Stimulated activated CD8-positive, alpha-beta memory T cell treated with anti-CD3 and anti-CD28 coated beads, Interleukin-4, amount 100 ng/mL, for 48 hours (primary cell): ENCODE measurements around the gene SLC8A2.
"Not testable (repeated sequence)": the region's sequence is repeated elsewhere in the genome, so short reads cannot be mapped to it uniquely, and the experiment has no call there.

Experiments used
- DNase-seq: peaks from one replicate; pipeline ENCODE4 v3.0.0-alpha.2; 2020

The SLC8A2 gene

DNA sequence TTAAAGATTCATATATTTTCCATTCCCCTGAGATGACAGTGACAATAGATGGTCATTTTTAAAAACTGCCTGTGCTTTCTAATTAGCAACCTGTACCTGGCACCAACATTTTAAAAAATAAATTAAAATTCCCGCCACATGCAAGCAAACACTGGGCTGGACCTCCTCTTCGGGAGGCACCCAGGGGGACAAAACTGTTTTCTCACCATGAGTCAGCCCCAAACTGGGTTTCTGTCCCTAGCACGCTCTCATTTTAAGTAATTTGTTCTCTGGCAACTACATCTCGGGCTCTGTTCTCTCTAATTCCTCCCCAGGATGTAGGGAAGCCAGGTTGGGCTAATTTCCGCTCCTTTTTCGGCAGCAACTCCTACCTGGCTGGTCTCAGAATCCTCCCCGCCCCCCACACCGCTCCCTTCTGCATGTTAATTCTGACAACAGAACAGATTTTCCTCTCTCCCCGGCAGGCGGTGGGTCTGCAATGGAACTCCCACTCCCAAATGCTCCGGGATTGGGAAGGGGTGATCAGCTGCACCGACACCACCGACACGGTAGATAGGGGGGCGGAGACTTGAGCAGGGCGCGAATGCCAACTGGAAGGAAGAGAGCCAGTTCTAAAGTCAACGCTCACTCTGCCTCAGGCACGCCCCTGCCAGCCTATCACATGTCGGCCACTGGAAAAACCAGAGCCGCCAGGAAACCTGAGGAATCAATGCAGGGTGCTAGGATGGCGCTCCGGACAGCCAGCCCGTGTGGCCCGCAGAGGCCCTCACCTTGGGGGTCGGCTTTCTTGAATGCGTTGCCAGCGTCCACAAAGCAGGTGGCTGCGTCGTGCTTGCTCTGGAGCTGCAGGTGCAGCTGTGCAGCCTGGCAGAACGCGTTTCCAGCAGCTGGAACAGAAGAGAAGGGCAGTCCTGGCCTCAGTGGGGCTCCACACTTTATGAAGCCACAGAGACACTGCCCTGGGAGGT lies 28.5 kb upstream of the SLC8A2 start:
- no peak for DNase-seq

DNA sequence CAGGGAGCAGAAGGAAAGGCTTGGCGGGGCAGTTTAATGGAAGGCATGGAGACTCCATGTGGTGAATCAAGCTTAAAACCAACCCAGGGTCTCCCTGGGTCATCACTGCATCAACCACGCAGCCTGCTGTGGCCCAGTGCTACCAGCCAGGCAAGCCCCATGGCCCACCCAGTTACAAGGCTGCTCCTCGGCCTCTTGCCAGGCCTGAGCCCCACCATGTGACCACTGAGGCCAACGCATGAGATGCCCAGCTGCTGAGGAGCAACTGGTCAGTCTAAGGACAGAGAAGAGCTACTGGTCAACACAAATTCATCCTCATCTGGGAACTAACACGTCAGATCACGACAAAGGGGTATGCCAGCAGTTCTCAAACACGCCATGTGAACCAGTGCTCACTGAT lies 27.7 kb upstream of the SLC8A2 start:
- no peak for DNase-seq

DNA sequence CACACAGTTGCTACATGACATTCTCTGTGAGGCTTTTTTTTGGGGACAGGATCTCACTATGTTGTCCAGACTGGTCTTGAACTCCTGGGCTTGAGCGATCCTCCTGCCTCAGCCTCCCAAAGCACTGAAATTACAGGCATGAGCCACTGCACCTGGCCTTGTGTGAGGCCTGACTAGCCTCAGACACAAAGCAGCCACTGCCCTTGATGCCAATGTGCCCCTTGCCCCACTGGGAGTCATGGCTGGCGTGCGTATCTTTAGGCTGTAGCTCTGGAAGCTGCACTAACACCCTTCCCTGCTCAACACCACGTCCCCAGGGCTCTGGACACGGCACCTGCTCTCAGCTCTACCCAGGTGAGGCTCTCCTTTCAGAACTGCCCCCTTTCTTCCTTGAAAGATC lies 26.9 kb upstream of the SLC8A2 start:
- DNase-seq: no peak

DNA sequence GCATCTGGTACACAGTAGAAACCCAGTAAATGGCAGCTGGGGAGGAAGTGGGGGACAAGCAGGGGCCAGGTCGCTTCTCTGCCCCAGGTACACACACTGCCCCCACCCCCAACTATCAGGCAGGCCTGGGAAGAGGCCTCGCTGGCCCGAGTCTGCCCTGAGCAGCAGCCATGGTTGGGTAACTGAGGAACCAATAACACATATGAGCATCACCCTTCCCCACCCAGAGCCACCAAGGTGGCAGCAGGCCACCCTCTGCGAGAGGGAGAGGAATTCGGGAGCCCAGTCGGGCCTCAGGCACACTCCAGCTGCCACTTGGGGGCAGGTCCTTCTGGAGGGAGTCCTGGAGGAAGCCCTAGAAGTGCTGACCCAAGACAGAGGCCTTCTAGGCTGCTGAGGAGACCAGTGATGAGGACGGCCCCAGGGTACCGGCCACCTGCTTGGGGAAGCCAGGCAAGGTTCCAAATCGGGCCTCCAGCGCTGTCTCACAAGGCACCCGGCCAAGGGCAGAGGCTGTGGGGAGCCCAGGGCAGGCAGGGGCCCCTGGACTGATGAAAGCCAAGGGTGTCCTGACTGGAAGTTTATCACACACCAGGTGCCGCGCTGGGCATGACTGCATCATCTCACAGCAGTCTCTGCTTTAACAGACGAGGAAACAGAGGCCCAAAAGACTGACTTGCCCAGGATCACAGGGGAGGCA lies 26.3 kb upstream of the SLC8A2 start:
- no peak for DNase-seq

DNA sequence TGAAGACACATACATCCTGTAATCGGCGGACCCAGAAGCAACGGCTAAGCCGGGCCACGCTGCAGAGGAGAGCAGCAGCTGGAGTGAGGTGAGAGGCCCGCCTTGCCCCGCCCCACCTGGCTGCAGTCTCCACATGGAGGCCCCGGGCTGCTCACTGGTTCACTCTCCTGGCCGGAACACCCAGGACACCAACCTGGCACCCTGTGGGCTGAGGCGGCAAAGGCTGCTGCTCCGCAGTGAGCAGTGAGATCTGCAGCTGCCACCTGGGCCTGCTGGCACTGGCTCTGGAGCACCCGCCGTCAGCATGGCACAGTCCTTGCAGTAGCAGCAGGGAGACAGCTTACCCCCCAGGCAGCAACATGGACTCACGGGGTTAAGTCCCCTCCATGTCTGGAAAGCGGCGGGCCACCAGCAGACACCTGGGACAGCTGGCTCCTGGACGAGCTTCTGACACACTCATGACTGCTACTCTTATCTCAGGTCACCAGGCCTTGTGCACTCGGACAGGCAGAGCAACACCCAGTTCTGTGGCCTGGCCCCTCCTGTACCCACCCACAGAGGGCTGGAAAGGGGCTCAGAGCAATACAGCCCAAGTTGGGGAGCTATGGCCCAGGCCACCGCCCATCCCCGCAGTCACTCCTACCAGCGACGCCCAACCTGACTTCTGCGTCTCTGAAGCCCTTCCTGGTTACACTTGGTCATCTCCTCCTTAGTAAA lies 25.5 kb upstream of the SLC8A2 start:
- DNase-seq: no peak

DNA sequence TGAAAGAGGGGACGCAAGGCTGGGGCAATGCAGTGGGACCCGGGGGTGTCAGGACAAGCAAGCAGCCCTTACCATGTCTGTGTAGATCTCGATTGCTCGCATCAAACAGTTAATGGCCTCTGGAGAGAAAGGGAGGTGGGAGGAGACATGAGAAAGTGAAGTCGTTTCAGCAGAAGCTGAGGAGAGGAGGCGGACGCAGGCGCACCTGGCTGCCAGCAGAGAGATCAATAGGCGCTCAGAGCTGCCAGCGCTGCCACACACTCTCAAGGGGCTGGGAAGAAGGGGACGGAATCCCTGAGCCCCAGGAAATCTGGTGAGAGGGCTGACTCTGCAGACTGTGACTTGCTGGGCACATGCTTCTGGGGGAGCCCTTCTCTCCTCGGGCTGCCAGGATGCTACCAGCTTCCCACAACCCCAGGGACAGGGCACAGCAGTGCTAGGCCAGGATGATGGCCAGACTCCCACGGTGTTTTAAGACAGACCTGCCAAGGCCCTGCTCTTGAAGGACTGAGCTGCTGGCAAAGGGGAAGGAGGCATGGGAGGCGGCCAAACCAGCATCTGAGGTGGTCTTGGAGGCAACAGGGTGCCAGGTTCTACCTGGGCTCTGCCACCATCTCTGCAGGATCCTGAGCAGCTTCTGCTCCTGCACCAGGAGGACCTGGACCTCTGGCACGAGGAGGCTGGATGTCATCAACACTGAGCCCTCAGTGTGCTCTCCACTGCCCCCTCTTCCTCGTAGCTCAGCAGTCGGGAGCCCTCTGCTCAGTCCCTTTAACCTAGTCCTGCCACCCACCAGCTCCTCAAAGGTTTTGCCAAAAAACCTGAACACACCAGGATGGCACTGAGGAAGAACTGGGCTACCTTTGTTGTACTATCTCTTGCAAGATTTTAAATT lies 24.0 kb upstream of the SLC8A2 start:
- DNase-seq: no peak

DNA sequence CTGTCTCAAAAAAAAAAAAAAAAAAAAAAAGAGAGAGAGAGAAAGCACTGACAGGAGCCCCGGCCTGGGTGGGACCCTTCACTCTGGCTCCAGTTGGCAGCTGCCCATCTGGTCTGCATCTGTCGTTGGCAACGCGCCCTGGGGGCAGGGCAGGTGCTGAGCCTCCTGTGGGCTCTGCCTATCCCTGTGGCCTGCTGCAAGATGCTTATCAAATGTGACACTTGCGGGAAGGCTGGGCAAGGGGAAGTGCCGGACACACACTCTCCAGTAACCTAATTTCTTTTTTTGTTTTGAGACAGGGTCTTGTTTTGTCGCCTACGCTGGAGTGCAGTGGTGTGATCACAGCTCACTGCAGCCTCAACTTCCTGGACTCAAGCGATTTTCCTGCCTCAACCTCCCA lies 23.0 kb upstream of the SLC8A2 start:
- DNase-seq: no peak

DNA sequence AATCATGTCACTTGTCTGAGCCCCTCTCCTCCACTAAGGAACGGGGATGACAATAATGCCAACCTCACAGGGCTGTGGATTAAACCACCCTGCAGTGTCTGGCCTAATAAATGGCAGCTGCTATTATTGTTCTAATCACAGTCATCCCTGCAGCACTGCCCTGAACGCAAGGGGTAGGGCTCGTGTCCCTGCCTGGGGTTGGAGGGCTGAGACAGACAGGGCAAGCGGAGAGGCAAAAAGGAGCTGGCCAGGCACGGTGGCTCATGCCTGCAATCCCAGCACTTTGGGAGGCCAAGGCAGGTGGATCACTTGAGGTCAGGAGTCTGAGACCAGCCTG lies 22.5 kb upstream of the SLC8A2 start:
- no peak for DNase-seq

DNA sequence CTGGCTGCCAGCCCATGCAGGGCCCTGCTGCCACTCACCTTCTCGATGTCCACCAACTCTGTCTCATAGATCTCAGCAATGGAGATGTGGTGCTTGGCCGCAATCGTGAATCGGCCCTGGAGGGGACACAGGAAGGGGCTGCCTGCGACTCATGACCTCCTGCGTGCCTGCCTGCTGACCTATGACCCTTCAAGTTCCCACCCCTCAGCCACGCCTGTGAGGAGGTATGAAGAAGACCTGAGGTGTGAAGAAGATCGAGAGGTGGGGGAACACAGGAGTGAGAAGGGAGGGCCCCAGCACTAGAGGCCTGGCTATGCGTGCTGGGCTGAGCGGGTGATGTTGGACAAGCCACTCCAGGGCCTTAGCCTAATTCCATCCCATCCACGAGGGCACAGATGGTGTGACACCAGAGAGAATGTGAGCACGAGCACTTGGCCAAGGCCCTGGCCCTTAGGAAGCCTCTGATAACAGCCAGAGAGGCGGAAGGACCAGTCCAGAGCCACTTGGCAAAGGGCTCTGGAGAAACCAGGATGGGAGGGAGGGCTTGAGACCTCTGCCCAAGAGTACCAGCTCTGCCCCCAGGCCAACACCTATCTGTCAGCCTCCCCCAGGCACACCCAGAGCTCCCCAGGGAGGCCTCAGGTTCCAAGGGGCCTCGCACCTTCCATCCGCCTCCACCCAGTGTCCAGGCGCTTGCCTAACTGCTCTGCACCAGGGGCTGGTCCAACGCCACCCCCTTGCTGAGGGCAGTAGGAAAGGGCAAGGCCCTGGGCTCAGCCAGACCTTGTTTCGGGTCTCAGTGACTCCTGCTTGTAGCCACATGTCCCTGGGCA lies 21.9 kb upstream of the SLC8A2 start:
- DNase-seq: no peak

DNA sequence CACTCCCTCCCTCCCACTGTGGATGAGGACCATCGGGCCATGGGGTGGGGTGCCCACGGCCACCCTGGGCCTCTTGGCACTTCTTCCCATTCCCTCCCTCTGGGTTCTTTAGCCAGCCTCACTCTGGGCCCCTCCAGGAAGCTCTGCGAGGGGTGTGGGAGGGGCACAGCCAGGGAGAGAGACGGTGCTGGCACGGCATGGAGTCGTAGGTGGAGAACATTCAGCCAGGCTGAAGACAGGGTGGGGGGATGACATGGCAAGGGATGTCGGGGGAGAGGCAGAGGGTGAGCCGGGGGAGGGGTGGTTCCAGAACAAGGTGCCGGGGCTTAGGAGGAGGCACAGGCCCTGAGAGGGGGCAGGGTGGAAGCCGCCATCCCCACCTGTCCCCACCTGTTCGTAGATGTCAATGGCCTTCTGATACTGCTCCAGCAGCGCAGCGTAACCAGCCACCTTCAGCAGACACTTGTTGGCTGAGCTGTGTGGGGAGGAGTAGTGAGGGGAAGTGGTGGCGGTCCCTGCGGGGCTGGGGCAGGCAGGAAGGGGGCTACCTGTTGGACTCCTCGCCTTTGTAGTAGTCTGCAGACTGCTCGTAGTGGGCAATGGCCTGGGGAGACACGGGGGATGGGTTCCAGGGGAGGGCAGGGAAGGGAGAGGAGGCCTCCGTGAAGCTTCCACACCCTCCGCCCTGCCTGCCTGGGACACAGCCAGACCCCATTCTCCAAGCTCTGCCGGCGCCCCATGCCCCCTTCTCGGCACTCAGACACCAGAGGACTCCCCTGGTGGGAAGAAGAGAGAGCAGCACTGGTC lies 21.1 kb upstream of the SLC8A2 start:
- DNase-seq: no peak

DNA sequence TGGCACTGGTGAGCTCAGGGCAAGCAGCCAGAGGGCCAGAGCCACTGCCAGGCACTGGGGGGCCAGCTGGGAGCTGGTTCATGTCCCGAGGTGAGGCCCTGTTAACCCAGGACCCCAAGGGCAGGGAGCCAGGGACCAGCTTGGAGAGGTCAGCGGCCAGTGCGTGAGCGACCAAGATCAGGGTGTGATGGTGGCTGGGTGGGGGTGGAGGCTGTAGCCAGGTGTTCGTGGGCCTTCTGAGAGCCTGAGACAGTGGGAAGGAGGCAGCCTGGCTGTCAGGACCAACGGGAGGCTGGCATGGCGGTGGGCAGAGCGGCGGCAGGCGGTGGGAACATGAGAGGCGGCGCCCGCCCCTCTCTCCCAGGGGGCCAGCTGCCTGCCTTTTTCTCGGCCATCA lies 20.4 kb upstream of the SLC8A2 start:
- DNase-seq: no peak

DNA sequence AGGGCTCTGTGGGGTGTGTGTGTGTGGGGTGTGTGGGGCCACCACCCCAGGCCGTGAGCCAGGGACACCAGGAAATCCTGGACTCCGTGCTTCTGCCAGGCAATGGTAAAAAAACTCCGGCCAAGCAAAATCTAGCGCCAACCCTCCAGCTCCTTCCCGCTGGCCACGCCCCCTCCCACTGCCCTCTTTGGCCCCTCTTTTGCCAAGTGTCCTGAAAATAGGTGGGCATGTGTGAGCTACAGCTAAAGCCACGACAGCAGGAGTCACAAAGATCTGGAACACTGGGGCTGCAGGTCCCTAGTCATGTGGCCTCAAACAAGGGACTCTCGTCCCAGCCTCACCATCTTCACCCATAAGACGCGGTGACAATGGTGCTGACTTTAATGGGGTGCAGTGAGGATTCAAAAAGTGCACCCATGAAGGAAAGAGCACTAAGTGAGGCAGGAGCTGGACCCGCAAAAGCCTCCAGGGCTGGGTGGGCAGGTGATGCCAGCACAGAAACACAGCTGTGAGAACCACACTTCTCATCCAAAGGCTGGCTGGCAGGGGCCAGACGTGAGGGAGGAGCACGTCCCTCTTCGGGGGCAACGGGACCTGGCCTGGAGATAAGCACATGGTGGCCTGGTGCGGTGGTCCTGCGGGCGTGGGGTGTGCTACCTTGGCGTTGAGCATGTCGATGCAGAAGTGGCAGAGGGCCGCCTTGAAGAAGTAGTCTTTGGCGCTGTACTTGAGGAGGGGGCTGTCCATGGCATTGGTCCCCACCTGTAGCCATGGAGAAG lies 19.9 kb upstream of the SLC8A2 start:
- DNase-seq: no peak

DNA sequence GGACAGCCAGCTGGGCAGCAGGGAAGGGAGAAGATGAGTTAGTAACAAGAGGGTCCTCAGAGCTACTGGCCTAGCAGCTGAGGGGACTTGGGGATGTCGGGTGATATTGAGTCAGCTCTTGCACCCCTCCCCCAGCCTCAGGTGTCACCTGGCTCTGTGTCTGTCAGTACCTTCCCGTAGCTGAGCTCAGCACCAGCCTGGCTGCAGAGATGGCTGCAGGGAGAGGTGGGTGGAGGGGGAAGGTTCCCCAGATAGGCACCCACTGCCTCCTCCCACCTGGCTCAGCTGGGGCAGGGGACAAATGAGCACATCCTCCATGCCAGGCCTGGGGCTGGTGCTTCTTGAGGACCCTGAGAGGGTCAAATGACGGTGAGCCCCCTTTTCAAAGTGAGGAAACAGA lies 19.2 kb upstream of the SLC8A2 start:
- DNase-seq: no peak

DNA sequence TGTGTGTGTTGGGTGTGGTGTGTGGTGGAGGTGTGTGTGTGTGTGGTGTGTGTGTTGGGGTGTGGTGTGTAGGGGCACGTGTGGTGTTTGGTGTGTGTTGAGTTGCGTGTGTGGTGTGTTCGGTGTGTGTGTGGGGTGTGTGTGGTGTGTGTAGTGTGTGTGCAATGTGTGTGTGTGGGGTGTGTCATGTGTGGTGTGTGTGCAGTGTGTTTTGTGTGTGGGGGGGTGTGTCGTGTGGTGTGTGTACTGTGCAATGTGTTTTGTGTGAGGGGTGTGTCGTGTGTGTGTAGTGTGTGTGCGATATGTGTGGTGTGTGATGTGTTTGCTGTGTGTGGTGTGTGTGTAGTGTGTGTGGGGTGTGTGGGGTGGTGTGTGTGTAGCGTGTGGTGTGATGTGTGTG lies 18.3 kb upstream of the SLC8A2 start:
- no peak for DNase-seq

DNA sequence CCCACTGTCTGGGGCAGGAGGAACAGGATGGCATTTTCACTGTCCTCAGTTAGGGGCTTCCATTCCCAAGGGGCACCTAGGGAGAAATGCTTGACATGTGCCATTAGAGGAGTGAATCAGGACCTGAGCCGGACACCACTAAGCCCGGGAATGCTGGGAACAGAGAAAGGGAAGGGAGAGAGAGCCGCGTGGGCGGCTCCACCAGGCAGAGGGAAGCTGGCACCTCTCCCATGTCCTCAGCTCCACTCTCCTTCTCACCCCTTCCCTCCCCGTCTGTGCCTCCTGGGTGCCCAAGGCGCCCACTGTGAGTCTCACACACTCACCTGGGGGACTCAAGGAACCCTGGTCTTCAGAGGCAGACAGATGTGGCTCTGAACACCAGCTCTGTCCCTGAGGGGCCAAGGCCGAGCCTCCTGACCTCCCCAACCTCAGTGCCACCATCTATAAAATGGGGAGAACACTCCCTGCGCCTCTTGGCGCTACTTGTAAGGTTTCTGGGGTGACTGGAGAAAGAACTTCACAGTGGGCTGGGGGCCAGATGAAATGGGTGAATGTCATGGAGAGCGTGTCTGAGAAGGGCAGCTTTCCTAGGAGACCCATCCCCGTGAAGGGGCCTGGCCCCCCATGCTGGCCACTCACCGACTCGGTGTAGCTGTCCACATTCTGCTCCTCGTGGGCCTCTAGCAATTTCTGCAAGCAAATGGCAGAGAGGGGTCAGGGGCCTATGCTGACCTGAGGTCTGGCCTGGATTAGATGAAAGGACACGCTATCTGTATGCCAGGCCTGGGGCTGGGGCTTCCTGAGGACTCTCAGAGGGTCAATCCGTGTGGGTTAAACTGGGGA lies 17.6 kb upstream of the SLC8A2 start:
- DNase-seq: no peak

DNA sequence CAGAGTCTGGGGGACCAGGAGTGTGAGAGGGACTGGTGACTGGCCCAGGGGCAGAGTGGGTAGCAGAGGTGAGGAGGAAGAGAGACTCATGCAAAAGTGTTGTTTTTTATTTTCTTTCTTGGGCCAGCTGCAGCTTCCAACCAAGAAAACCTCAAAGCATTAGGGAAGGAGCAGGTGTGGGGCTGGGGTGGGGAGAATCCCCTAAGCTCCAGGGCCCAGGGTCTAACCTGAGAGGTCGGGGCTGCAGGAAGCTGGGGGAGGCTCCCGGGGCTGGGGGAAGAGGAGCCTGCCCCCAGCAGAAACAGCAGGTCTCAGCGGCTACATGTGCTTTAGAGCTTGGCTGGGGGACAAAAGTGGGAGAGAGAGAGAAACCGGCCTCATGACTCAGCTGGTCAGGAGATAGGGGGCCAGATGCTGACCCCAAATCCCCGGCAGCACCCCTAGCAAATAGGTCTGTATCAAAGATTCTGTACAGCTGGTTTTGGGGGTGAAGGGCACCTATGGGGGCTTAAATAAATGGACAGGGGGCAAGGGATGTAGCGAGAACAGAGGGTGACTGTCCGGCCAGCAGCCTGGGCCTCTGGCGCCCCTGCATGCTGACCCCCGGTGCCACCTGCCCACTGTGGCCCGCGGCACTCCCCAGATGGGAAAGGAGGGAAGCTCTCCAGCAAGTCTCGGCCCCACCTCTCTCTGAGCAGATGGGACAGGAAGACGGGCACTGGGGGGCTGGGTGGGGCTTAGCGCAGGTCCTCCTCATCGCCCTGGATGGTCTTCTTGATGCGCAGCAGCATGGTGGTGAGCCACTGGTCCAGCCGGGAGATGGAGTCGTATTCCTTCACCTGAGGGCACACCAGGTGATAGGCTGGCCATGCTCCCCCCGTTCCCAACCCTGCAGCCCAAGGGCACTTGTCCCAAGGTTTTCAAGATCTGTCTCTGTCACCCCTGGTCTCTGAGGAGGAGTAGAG lies 16.1 kb upstream of the SLC8A2 start:
- no peak for DNase-seq

DNA sequence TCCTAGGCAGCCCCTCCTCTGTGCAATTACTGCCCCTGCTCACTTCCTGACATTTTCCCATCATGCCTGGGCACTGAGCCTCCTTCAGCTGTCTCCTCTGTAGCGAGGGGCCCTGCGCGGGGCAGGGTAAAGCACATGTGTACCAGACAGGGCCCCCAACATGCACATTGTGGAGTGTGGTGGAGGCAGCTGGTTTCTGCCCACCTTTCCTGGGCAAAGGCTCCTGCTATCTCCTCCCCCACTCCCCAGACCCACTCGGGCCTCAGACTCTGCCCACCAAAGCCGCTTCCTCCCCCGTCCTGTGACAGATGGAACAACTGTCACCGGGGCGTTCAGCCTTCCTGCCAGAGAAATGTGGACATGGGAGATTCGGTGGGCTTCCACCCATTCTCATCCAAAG lies 15.2 kb upstream of the SLC8A2 start:
- DNase-seq: peak; percentile 34

DNA sequence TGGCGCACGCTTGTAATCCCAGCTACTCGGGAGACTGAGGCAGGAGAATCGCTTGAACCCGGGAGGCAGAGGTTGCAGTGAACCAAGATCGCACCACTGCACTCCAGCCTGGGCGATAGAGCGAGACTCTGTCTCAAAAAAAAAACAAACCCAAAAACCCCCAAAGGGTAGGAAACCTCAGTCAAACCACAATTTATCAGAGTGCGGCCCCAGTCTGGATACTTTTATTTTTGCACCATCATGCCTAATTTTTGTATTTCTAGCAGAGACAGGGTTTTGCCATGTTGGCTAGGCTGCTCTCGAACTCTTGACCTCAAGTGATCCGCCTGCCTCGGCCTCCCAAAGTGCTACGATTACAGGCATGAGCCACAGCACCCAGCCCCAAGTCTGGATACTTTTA lies 14.5 kb upstream of the SLC8A2 start:
- DNase-seq: not testable (repeated sequence)
